Measurements from ENCODE around the gene ZNF511. TPM values are rescaled to one million over a fixed set of nuclear protein-coding genes. Genes with fewer than 3 reads are reported as not detected.
"Not testable (repeated sequence)": the region's sequence is repeated elsewhere in the genome, so short reads cannot be mapped to it uniquely, and the experiment has no call there.

ZNF511 gene, protein sequence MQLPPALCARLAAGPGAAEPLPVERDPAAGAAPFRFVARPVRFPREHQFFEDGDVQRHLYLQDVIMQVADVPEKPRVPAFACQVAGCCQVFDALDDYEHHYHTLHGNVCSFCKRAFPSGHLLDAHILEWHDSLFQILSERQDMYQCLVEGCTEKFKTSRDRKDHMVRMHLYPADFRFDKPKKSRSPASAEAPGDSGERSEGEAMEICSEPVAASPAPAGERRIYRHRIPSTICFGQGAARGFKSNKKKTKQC
- 74.5 and 97.5 TPM in 2 replicates for total RNA-seq (2014; rRNA removed; shearing (Covaris generic); ENCODE audit: low replicate concordance)

- in situ Hi-C loops (cut with HindIII; ENCODE audit: low pct_unique_long_range_greater_than_20kb, low sequenced_read_pairs), result no loop called here
- peak; percentile 83 for DNase-seq (ENCODE audit: low read depth)
Observed at GRCh38 chr10:133308421-133309099, at the start of gene ZNF511, which contains the start of gene TUBGCP2. TSS of gene ZNF511 (plus strand) at chr10:133308914. CDS start at chr10:133308944, 30 bp downstream. TSS of gene TUBGCP2 (minus strand) at chr10:133308872. CDS start at chr10:133302941, 5,931 bp downstream.

DNA sequence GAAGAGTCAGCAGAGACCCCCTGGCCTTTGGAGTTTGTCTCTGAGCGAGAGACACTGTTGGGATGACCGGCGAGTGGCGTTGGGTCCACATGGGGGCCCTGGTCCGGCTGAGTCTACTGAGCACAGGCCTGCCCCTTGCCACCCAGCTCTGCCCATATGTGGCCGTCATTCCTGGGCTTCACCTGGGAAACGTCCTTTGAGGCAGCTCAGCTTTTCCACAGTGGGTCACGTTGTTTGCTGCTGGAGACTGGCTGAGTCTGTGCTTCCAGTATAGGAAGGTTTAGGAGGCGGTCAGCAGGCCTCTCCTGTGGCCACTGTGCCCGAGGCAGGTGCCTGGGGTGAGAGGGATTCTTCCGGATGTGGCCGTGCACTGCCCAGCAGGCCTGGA, 49.1 kb upstream of the ZNF511 start:
- DNase-seq (ENCODE audit: low read depth), result no peak
- in situ Hi-C loops (cut with HindIII; ENCODE audit: low pct_unique_long_range_greater_than_20kb, low sequenced_read_pairs), result no loop called here

DNA sequence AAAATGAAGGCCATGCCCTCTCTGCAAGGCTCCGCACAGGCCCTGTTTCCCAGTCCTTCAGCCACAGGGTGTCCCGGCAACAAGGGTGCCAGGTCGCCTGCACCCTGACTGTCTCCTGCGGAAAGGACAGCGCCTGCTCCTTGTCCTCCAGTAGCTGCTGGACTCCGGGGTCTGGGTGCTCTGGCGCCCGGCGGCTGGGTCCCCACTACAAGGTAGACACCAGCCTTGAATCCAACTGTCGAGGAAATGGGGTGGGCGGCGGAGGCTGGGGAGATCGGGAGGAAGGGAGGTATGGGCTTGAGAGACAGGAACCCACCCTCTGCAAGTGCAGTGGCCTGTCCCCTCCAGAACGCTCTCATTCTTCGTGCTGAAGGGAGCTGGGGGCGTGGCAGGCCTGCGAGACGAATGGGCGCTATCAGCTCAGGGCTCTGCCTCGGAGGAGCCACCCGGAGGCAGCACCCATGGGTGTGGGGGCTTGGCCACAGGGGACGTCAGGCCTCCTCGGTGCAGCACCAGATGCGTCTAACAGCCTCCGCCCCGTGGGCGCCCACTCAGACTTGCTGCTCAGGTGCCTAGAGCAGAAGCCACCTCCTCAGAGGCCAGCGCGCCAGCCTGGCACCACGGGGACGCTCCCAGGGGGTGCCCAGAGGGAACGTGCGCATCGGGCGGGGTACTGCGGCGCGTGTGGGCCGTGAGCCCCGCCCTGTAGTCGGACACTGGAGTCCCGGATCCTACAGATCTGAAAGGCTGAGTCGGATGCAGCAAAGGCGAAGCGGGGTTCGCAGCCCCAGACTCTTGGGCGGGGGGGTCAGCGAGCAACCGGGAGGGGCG, 47.6 kb upstream of the ZNF511 start:
- in situ Hi-C loops (cut with HindIII; ENCODE audit: low pct_unique_long_range_greater_than_20kb, low sequenced_read_pairs), result no loop called here
- peak; percentile 64 for DNase-seq (ENCODE audit: low read depth)

GRCh38 chr10:133261726-133262325, 46.9 kb upstream of the ZNF511 start:
- peak; percentile 21 for DNase-seq (ENCODE audit: low read depth)
- in situ Hi-C loops (cut with HindIII; ENCODE audit: low pct_unique_long_range_greater_than_20kb, low sequenced_read_pairs), result no loop called here

DNA sequence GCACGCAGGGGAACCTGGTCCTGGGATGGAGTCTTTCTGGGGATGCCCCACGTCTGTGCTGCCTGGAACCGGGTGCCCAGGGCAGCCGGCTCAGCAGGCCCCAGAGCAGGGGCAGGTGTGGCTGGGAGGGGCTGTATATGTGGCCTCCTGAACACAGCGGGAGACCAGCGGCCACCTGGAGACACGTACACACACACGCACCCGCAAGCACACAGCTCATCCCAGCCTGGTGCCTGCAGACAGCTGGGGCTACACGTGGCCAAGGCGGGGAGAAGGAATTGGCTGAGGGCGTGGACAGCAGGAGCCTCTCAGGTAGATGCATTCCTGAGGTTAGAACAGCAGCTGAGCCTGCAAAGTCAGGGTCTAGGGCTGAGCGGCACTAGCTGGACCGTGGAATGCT, 46.0 kb upstream of the ZNF511 start:
- in situ Hi-C loops (cut with HindIII; ENCODE audit: low pct_unique_long_range_greater_than_20kb, low sequenced_read_pairs), result no loop called here
- no peak for DNase-seq (ENCODE audit: low read depth)

GRCh38 chr10:133263674-133264073, 45.0 kb upstream of the ZNF511 start:
- DNase-seq (ENCODE audit: low read depth), result no peak
- in situ Hi-C loops (cut with HindIII; ENCODE audit: low pct_unique_long_range_greater_than_20kb, low sequenced_read_pairs), result no loop called here

DNA sequence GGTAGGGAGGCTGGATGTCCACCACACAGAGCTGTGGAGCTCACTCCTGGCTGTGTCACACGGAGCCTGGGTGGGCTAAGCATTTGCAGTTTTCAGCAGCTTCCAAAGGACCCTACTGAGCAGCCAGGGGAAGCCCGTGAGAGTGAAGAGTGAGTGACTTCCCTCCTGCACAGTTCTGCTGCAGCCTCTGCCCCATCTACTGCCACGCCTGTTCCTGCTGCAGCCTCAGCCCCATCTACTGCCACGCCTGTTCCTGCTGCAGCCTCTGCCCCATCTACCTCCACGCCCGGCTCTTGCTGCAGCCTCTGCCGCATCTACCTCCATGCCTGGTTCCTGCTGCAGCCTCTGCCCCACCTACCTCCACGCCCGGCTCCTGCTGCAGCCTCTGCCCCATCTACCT, 44.3 kb upstream of the ZNF511 start:
- in situ Hi-C loops (cut with HindIII; ENCODE audit: low pct_unique_long_range_greater_than_20kb, low sequenced_read_pairs), result no loop called here
- DNase-seq (ENCODE audit: low read depth), result no peak

- in situ Hi-C loops (cut with HindIII; ENCODE audit: low pct_unique_long_range_greater_than_20kb, low sequenced_read_pairs); DNase-seq (ENCODE audit: low read depth): not testable (repeated sequence)
Observed at GRCh38 chr10:133265052-133265451, 43.7 kb upstream of the ZNF511 start.

DNA sequence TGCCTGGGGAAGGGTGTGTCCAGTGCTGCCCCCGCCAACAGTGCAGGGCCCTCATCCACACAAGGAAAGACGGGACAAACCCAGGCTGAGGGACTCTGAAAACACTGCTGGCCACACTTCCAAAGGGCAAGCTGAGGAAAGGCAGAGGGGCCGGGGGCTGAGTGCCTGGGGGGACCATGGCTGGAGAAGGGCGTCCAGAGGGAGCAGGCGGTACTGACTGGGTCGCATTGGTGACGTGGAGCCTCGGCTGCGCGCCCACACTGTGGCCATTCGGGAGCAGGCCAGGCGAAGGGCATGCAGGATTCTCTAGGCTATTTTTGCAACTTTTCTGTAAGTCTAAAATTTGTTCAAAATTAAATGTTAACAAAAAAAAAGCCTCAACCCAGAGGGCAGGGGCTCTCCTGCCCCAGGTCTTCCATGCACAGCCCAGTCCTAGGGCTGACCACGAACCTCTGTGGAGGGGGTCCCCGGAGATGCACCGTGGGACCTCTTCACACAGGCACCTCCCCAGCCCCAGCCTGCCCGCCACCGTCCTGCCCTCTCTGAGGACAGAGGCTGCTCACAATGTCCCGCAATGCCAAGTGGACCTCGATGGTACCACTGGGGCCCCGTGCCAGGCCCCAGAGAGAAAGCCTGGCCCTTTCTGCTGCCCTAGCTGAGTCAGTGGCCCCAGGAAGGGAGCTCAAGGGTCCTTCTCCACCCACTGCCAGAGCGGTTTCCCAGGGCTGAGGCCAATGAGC, 42.5 kb upstream of the ZNF511 start:
- no peak for DNase-seq (ENCODE audit: low read depth)
- in situ Hi-C loops (cut with HindIII; ENCODE audit: low pct_unique_long_range_greater_than_20kb, low sequenced_read_pairs), result no loop called here

DNA sequence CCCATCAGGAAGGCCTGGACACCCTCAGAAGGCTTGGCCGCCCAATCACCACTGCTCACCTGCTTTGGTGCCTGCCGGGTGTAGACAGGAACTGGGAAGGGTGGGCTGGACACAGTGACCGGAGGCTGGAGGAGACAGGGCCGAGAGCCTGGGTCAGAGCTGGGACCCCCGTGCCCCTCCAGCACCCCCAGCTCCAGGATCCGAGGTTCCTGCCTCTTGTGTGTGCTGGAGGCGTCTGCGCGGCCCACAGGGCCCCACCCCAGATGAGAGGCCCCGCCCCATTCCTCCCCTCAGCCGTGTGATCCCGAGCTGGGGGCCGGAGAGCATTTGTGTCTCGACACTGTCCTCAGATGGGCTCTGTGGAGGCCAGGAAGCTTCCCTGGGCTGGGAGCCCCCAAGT, 41.4 kb upstream of the ZNF511 start:
- no peak for DNase-seq (ENCODE audit: low read depth)
- in situ Hi-C loops (cut with HindIII; ENCODE audit: low pct_unique_long_range_greater_than_20kb, low sequenced_read_pairs), result no loop called here

- in situ Hi-C loops (cut with HindIII; ENCODE audit: low pct_unique_long_range_greater_than_20kb, low sequenced_read_pairs), result no loop called here
- DNase-seq (ENCODE audit: low read depth), result no peak
Observed at GRCh38 chr10:133267829-133268228, 40.9 kb upstream of the ZNF511 start.

- in situ Hi-C loops (cut with HindIII; ENCODE audit: low pct_unique_long_range_greater_than_20kb, low sequenced_read_pairs), result no loop called here
Observed at GRCh38 chr10:133268532-133268931, 40.2 kb upstream of the ZNF511 start.

DNA sequence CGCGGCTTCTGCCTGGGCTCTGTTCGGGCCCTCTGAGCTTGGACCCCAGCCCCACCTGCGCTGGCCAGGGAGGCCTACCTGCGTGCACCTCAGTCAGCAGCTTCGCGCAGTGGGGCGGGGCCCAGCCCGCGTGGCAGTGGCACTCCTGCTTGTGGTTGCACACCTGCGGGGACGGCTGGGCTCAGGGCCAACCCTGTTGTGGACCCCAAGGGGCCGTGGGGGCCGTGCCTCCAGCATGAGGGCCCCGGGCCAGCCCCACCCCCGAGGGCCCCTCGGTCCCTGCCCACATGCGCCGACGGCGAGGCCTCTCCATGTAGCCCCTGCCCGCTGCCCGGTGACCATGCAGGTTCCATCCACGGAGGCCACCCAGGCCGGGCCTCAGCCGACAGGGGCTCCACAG, 39.3 kb upstream of the ZNF511 start:
- in situ Hi-C loops (cut with HindIII; ENCODE audit: low pct_unique_long_range_greater_than_20kb, low sequenced_read_pairs), result no loop called here
- DNase-seq (ENCODE audit: low read depth), result no peak

More at GRCh38 chr10:133268532-133268931, 40.2 kb upstream of the ZNF511 start:
- DNase-seq (ENCODE audit: low read depth), result no peak

DNA sequence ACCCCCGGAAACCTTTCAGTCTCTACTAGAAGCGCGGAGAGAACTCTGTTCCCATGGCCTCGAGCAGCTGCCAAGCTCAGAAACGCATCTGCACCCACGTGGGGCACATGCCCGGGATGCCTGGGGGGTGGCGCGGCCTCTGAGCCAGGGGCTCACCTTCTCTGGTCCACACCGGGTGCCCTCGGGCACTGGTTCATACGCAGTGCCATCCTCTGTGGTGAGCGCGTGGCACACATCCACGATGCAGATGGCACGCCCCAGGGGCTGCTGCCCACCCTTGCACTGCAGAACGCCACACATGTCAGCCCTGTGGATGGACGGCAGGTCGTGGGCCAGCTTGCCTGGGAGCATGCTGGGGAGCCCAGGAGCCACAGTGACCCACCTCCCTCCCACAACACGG, 38.5 kb upstream of the ZNF511 start:
- in situ Hi-C loops (cut with HindIII; ENCODE audit: low pct_unique_long_range_greater_than_20kb, low sequenced_read_pairs), result no loop called here
- DNase-seq (ENCODE audit: low read depth), result no peak

- in situ Hi-C loops (cut with HindIII; ENCODE audit: low pct_unique_long_range_greater_than_20kb, low sequenced_read_pairs), result no loop called here
- DNase-seq (ENCODE audit: low read depth), result no peak
Observed at GRCh38 chr10:133270773-133271297, 37.9 kb upstream of the ZNF511 start.

- DNase-seq (ENCODE audit: low read depth), result no peak
- in situ Hi-C loops (cut with HindIII; ENCODE audit: low pct_unique_long_range_greater_than_20kb, low sequenced_read_pairs), result no loop called here
Observed at GRCh38 chr10:133271521-133272300, 37.0 kb upstream of the ZNF511 start.

All from Caki2 (cell line).